Neural progenitor cell (in vitro differentiated cells): Measurements from ENCODE around the gene F2RL3. TPM values are rescaled to one million over a fixed set of nuclear protein-coding genes. Genes with fewer than 3 reads are reported as not detected.

Source experiments
- DNase-seq: peaks from one replicate; pipeline ENCODE4 v3.0.0-alpha.2; 2016; ENCODE audit warnings: low spot score
- H2AFZ ChIP-seq: fragments of 200-600 bp; sonication (generic); replicated peaks from 2 replicates; pipeline ENCODE4 v1.6.1; 2016; ENCODE audit warnings: antibody characterized with exemption
- H3F3A ChIP-seq: fragments of 200-600 bp; sonication (generic); 2 replicates; pipeline ENCODE4 v1.6.1; 2016; ENCODE audit warnings: antibody characterized with exemption, low read depth
- H3K27ac ChIP-seq: fragments of 200-600 bp; sonication (generic); 2 replicates; pipeline ENCODE4 v1.5.1; 2016; ENCODE audit warnings: mild to moderate bottlenecking
- H3K27me3 ChIP-seq: fragments of 200-600 bp; sonication (generic); 2 replicates; pipeline ENCODE4 v1.6.1; 2016; ENCODE audit warnings: mild to moderate bottlenecking, moderate library complexity
- H3K36me3 ChIP-seq: fragments of 200-600 bp; sonication (generic); 2 replicates; pipeline ENCODE4 v1.5.1; 2016
- H3K4me1 ChIP-seq: fragments of 200-600 bp; sonication (generic); 2 replicates; pipeline ENCODE4 v1.6.1; 2016; ENCODE audit warnings: mixed run types
- H3K4me2 ChIP-seq: fragments of 200-600 bp; sonication (generic); 2 replicates; pipeline ENCODE4 v1.6.1; 2016
- H3K4me3 ChIP-seq: fragments of 200-600 bp; sonication (generic); 2 replicates; pipeline ENCODE4 v1.5.1; 2016
- H3K79me2 ChIP-seq: fragments of 200-600 bp; sonication (generic); 2 replicates; pipeline ENCODE4 v1.6.1; 2016; ENCODE audit warnings: low read depth
- H3K9ac ChIP-seq: fragments of 200-600 bp; sonication (generic); 2 replicates; pipeline ENCODE4 v1.6.1; 2016
- H3K9me3 ChIP-seq: fragments of 200-600 bp; sonication (generic); 2 replicates; pipeline ENCODE4 v1.5.1; 2016; ENCODE audit warnings: low read depth
- H4K20me1 ChIP-seq: fragments of 200-600 bp; sonication (generic); 2 replicates; pipeline ENCODE4 v1.6.1; 2016; ENCODE audit warnings: low read depth
- H3K27ac Mint-ChIP-seq: 3 replicates; pipeline ENCODE4 v1.8.0; 2021; ENCODE audit warnings: mixed read lengths
- H3K27me3 Mint-ChIP-seq: 2 replicates; pipeline ENCODE4 v1.8.0; 2022; ENCODE audit warnings: low read depth, mild to moderate bottlenecking, inconsistent platforms, moderate library complexity, mixed read lengths; ENCODE audit not compliant: insufficient read depth
- H3K36me3 Mint-ChIP-seq: 3 replicates; pipeline ENCODE4 v1.8.0; 2021; ENCODE audit warnings: mixed read lengths
- H3K4me1 Mint-ChIP-seq: 3 replicates; pipeline ENCODE4 v1.8.0; 2021; ENCODE audit warnings: mixed read lengths
- H3K4me3 Mint-ChIP-seq: 3 replicates; pipeline ENCODE4 v1.8.0; 2021; ENCODE audit warnings: mild to moderate bottlenecking, moderate library complexity, mixed read lengths
- H3K9me3 Mint-ChIP-seq: 3 replicates; pipeline ENCODE4 v1.8.0; 2020; ENCODE audit warnings: mixed read lengths
- EZH2 ChIP-seq: fragments of 200-600 bp; sonication (generic); IDR thresholded peaks from 2 replicates; pipeline ENCODE4 v1.6.1; 2017; ENCODE audit warnings: antibody characterized with exemption, mild to moderate bottlenecking, moderate library complexity
- EZH2phosphoT487 ChIP-seq: fragments of 200-600 bp; sonication (generic); IDR thresholded peaks from 2 replicates; pipeline ENCODE4 v1.6.1; 2017; ENCODE audit warnings: antibody characterized with exemption
- total RNA-seq: library from RNA; depleted of rRNA; stranded (reverse); fragments of >200 nt; gene quantifications from 2 replicates; pipeline ENCODE4 v1.2.3, GENCODE V29; 2015; ENCODE audit warnings: low replicate concordance
- TF ChIP-seq, protein P1 (sequence below): fragments of 200-600 bp; sonication (generic); IDR thresholded peaks from 2 replicates; pipeline ENCODE4 v1.5.1; 2017; ENCODE audit warnings: antibody characterized with exemption, mild to moderate bottlenecking

The F2RL3 gene
- total RNA-seq, 1 donor from 2014 or later = not detected

DNA sequence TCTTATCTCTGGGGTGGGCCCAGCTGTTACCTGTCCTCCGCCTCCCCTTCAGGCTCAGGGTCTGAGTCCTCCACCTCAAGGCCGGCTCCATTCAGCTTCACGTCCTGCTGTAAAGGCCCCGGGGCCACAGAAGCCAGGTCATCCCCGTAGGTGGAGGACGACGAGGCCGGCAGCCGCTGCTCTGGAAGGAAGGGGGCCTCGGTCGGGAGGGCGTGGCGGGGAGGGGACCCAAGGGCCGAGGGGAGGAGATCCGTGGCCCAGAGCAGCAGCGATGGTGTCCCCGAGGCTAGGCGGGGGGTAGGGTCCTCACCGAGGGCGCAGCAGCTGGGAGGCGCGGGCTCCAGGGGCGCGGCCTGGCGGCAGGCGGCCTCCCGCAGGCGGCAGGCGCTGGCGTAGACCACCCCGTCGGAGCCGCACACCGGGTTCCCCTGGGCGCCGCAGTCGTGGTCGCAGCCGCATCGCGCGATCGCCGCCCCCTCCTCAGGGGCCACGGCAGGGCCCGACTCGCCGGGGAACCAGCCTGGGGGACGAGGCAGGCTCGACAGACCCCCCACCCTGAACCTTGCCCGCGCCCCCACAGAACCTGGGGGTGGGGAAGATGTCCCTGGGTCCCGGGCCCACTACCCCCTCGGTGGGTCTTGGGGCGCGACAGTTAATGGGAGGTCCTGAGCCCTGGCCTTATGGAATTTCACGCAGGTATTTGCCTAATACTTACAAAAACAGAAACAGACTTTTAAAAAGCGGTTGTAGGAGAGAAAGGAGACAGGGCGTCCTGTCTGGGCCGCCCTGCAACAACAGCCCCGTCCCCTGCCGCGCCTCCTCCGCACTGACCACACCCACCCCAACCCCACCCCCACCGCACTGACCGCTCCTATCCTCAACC, 7.6 kb downstream of the F2RL3 start:
- peaks cover 33% of the 10 kb centered on the region for H3K27me3 ChIP-seq
- Mint-ChIP-seq H3K27me3 (peaks cover 13% of the 10 kb centered on the region), H3K27ac (no peak overlapping the region), H3K36me3 (no peaks in the 10 kb centered on the region), H3K9me3 (no peaks in the 10 kb centered on the region), H3K4me1 (peaks cover 14% of the 10 kb centered on the region), H3K4me3 (peak overlapping the region; percentile 84)
- peaks cover 5% of the 10 kb centered on the region for H3F3A ChIP-seq
- H3K36me3 ChIP-seq = no peaks in the 10 kb centered on the region
- peak overlapping the region; percentile 53 for H2AFZ ChIP-seq
- peak overlapping the region; percentile 61 for H3K4me3 ChIP-seq
- no peaks in the 10 kb centered on the region for H3K9me3 ChIP-seq
- H3K79me2 ChIP-seq = no peaks in the 10 kb centered on the region
- H3K4me2 ChIP-seq = peak overlapping the region; percentile 84
- no peak overlapping the region for H3K9ac ChIP-seq
- H4K20me1 ChIP-seq = no peaks in the 10 kb centered on the region
- DNase-seq = peak; percentile 59
- H3K27ac ChIP-seq = no peak overlapping the region
- H3K4me1 ChIP-seq = no peaks in the 10 kb centered on the region
- TF ChIP-seq, protein P1, sequence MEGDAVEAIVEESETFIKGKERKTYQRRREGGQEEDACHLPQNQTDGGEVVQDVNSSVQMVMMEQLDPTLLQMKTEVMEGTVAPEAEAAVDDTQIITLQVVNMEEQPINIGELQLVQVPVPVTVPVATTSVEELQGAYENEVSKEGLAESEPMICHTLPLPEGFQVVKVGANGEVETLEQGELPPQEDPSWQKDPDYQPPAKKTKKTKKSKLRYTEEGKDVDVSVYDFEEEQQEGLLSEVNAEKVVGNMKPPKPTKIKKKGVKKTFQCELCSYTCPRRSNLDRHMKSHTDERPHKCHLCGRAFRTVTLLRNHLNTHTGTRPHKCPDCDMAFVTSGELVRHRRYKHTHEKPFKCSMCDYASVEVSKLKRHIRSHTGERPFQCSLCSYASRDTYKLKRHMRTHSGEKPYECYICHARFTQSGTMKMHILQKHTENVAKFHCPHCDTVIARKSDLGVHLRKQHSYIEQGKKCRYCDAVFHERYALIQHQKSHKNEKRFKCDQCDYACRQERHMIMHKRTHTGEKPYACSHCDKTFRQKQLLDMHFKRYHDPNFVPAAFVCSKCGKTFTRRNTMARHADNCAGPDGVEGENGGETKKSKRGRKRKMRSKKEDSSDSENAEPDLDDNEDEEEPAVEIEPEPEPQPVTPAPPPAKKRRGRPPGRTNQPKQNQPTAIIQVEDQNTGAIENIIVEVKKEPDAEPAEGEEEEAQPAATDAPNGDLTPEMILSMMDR = no peak
- TF ChIP-seq EZH2 = peak; percentile 48
- TF ChIP-seq EZH2phosphoT487 = no peak

DNA sequence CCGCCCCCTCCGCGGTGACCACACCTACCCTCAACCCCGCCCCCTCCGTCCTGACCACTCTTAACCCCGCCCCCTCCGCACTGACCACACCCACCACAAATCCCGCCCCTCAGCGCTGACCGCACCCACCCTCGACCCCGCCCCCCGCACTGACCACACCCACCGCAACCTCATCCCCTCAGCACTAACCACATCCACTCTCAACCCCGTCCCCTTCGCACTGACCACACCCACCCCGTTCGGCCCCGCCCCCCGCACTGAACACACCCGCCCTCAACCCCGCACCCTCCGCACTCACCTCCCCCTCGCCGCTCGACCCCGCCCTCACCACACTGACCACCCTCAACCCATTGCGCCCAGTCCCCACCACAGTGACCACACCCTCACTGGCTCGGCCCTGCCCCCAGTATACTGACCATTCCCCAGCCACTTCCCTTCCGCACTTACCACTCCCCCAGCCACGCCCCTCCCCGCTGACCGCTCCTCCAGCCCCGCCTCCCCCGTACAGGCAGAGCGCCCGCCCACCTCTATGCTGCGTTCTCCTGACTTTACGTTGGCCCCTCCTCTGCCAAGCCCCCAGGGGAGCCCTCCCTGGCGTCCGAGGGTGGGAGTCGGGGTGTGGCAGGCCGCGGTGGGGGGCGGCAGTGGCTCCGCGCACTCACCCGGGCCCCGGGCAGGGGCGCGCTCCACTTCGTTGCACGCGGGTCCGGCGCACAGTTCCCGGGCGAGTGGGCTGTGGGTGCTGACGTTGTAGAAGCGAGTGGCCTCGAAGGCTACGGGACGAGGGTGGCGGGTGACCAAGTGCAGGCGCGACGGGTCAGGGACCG, 8.4 kb downstream of the F2RL3 start:
- Mint-ChIP-seq H3K27ac (no peak overlapping the region), H3K4me3 (peak overlapping the region; percentile 84), H3K27me3 (peaks cover 16% of the 10 kb centered on the region), H3K36me3 (no peaks in the 10 kb centered on the region), H3K9me3 (no peaks in the 10 kb centered on the region), H3K4me1 (peaks cover 18% of the 10 kb centered on the region)
- DNase-seq = peak; percentile 98
- H3K4me3 ChIP-seq = peak overlapping the region; percentile 67
- no peaks in the 10 kb centered on the region for H3K79me2 ChIP-seq
- no peaks in the 10 kb centered on the region for H3K36me3 ChIP-seq
- H3K27me3 ChIP-seq = peaks cover 33% of the 10 kb centered on the region
- no peak for TF ChIP-seq EZH2phosphoT487
- no peak for TF ChIP-seq EZH2
- TF ChIP-seq, protein P1 = no peak
- no peak overlapping the region for H3K9ac ChIP-seq
- no peaks in the 10 kb centered on the region for H3K9me3 ChIP-seq
- peak overlapping the region; percentile 91 for H3K4me2 ChIP-seq
- H2AFZ ChIP-seq = peak overlapping the region; percentile 67
- no peaks in the 10 kb centered on the region for H3K4me1 ChIP-seq
- no peaks in the 10 kb centered on the region for H4K20me1 ChIP-seq
- H3F3A ChIP-seq = peaks cover 5% of the 10 kb centered on the region
- no peak overlapping the region for H3K27ac ChIP-seq

DNA sequence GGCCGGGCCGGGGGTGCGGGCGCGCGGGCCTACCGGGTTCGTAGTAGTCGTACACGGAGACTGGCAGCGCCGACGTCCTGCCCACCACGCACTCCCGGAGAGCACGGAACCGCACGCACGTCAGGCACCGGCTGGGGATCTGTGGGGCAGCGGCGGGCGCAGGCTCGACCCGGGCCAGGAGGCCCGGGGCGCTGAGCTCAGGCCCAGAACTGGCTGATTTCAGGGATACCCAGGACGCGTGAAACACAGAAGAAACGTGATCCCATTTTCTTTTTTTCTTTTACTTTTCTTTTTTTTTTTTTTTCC, 9.0 kb downstream of the F2RL3 start:
- DNase-seq = no peak
- no peaks in the 10 kb centered on the region for H3K36me3 ChIP-seq
- Mint-ChIP-seq H3K27me3 (peaks cover 16% of the 10 kb centered on the region), H3K4me3 (peak overlapping the region; percentile 76), H3K9me3 (no peaks in the 10 kb centered on the region), H3K27ac (no peak overlapping the region), H3K36me3 (no peaks in the 10 kb centered on the region), H3K4me1 (peaks cover 18% of the 10 kb centered on the region)
- H3K4me2 ChIP-seq = peak overlapping the region; percentile 91
- H3K79me2 ChIP-seq = no peaks in the 10 kb centered on the region
- H3K4me3 ChIP-seq = peak overlapping the region; percentile 67
- H3K27me3 ChIP-seq = peaks cover 33% of the 10 kb centered on the region
- no peaks in the 10 kb centered on the region for H4K20me1 ChIP-seq
- peak overlapping the region; percentile 67 for H2AFZ ChIP-seq
- H3K9ac ChIP-seq = no peak overlapping the region
- no peak overlapping the region for H3K27ac ChIP-seq
- no peaks in the 10 kb centered on the region for H3K4me1 ChIP-seq
- no peaks in the 10 kb centered on the region for H3K9me3 ChIP-seq
- peaks cover 5% of the 10 kb centered on the region for H3F3A ChIP-seq
- TF ChIP-seq EZH2 (no peak), EZH2phosphoT487 (no peak)
- TF ChIP-seq, protein P1 = no peak
